MM.1S (cell line): ENCODE data around the gene AMDHD1.

Source experiments
- EZH2 ChIP-seq: fragments of 300-600 bp; sonication (generic); optimal IDR thresholded peaks from 2 replicates; pipeline ENCODE3; 2017; ENCODE audit warnings: low read depth, mild to moderate bottlenecking, antibody characterized with exemption, low read length, mixed read lengths
- EZH2phosphoT487 ChIP-seq: fragments of 300-600 bp; sonication (generic); IDR thresholded peaks from 2 replicates; pipeline ENCODE4 v1.6.1; 2018; ENCODE audit warnings: antibody characterized with exemption, low read length
- TF ChIP-seq, protein P1 (sequence below): fragments of 300-600 bp; sonication (generic); IDR thresholded peaks from 2 replicates; pipeline ENCODE4 v1.5.1; 2016; ENCODE audit warnings: antibody characterized with exemption, low read length, mixed read lengths

DNA sequence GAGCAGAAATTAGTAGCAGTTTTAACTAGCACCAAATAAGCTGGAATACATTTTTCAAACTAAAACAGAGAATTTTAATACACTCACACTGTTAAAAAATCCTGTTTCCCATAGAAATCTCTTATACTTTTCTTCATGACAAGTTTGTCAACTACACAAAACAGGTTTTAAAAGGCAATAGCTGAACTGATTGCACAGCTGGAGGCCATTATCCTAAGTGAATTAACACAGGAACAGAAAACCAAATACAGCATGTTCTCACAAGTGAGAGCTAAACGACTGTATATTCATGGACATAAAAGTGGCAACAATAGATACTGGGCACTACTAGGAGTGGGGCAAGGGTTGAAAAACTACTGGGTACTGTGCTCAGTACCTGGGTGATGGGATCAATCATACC lies 64.6 kb downstream of the AMDHD1 start:
- TF ChIP-seq EZH2 (no peak), EZH2phosphoT487 (no peak)
- TF ChIP-seq, protein P1, sequence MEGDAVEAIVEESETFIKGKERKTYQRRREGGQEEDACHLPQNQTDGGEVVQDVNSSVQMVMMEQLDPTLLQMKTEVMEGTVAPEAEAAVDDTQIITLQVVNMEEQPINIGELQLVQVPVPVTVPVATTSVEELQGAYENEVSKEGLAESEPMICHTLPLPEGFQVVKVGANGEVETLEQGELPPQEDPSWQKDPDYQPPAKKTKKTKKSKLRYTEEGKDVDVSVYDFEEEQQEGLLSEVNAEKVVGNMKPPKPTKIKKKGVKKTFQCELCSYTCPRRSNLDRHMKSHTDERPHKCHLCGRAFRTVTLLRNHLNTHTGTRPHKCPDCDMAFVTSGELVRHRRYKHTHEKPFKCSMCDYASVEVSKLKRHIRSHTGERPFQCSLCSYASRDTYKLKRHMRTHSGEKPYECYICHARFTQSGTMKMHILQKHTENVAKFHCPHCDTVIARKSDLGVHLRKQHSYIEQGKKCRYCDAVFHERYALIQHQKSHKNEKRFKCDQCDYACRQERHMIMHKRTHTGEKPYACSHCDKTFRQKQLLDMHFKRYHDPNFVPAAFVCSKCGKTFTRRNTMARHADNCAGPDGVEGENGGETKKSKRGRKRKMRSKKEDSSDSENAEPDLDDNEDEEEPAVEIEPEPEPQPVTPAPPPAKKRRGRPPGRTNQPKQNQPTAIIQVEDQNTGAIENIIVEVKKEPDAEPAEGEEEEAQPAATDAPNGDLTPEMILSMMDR: no peak
